ENCODE data around the gene UBE2E1.
"Not testable (repeated sequence)": the region's sequence is repeated elsewhere in the genome, so short reads cannot be mapped to it uniquely, and the experiment has no call there.

DNA sequence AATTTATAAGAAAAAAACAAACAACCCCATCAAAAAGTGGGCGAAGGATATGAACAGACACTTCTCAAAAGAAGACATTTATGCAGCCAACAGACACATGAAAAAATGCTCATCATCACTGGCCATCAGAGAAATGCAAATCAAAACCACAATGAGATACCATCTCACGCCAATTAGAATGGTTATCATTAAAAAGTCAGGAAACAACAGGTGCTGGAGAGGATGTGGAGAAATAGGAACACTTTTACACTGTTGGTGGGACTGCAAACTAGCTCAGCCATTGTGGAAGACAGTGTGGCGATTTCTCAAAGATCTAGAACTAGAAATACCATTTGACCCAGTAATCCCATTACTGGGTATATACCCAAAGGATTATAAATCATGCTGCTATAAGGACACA, 106.6 kb downstream of the UBE2E1 start:
- TF ChIP-seq, protein P1, sequence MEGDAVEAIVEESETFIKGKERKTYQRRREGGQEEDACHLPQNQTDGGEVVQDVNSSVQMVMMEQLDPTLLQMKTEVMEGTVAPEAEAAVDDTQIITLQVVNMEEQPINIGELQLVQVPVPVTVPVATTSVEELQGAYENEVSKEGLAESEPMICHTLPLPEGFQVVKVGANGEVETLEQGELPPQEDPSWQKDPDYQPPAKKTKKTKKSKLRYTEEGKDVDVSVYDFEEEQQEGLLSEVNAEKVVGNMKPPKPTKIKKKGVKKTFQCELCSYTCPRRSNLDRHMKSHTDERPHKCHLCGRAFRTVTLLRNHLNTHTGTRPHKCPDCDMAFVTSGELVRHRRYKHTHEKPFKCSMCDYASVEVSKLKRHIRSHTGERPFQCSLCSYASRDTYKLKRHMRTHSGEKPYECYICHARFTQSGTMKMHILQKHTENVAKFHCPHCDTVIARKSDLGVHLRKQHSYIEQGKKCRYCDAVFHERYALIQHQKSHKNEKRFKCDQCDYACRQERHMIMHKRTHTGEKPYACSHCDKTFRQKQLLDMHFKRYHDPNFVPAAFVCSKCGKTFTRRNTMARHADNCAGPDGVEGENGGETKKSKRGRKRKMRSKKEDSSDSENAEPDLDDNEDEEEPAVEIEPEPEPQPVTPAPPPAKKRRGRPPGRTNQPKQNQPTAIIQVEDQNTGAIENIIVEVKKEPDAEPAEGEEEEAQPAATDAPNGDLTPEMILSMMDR (conservative IDR thresholded peaks at IDR 0.05) = not testable (repeated sequence)
- TF ChIP-seq EZH2 (IDR thresholded peaks at IDR 0.05; ENCODE audit: low read depth) = not testable (repeated sequence)

Data from PC-9 (cell line).